ENCODE results near the gene ERFL.
"Not testable (repeated sequence)": the region's sequence is repeated elsewhere in the genome, so short reads cannot be mapped to it uniquely, and the experiment has no call there.

The ERFL gene

GRCh38 chr19:41875973-41876372 is 52.3 kb downstream of the ERFL start:
- not testable (repeated sequence) for DNase-seq

GRCh38 chr19:41872775-41873647 is 55.2 kb downstream of the ERFL start:
- DNase-seq = peak; percentile 45 to 66 (median 50)

GRCh38 chr19:41872384-41872774 is 55.9 kb downstream of the ERFL start:
- DNase-seq = no peak

GRCh38 chr19:41871573-41872383 is 56.5 kb downstream of the ERFL start:
- DNase-seq = peak in 2 of 4 experiments; percentile 38 to 48

- DNase-seq = no peak
These were observed 57.8 kb downstream of the ERFL start for GRCh38 chr19:41870401-41870873.

- no peak for DNase-seq
These were observed 58.8 kb downstream of the ERFL start for GRCh38 chr19:41869374-41869955.

- no peak for DNase-seq
These were observed 59.3 kb downstream of the ERFL start for GRCh38 chr19:41868989-41869300.

GRCh38 chr19:41868120-41868988 is 59.9 kb downstream of the ERFL start:
- no peak for DNase-seq

- DNase-seq = no peak
These were observed 62.0 kb downstream of the ERFL start for GRCh38 chr19:41866284-41866683.

- no peak for DNase-seq
These were observed 63.9 kb downstream of the ERFL start for GRCh38 chr19:41864374-41864773.

- no peak for DNase-seq
These were observed 64.9 kb downstream of the ERFL start for GRCh38 chr19:41863209-41863931.

- no peak for DNase-seq
These were observed 65.7 kb downstream of the ERFL start for GRCh38 chr19:41862445-41862986.

GRCh38 chr19:41861846-41862245 is 66.4 kb downstream of the ERFL start:
- DNase-seq = no peak

GRCh38 chr19:41861116-41861768 is 67.0 kb downstream of the ERFL start:
- no peak for DNase-seq

- DNase-seq = no peak
These were observed 67.7 kb downstream of the ERFL start for GRCh38 chr19:41860419-41861115.

- DNase-seq = peak; percentile 93 to 97 (median 96)
These were observed 68.4 kb downstream of the ERFL start, which contains the start of gene RPS19 for GRCh38 chr19:41859618-41860418. Gene RPS19 (plus strand): TSS chr19:41860255. CDS start chr19:41860775, 520 bp downstream.

- DNase-seq = no peak
These were observed 69.0 kb downstream of the ERFL start for GRCh38 chr19:41859213-41859617.

Measured in activated naive CD4-positive, alpha-beta T cell (primary cell).